PC-3 (cell line): ENCODE data around the gene UFC1. TPM values are rescaled to one million over a fixed set of nuclear protein-coding genes. Genes with fewer than 3 reads are reported as not detected.
A peak's percentile ranks its signal among the peaks of the same experiment; 100 is the strongest.

Experiments used
- ATAC-seq: fragments of 200-7000 bp; cut with Tn5 transposase; 2 replicates; pipeline ENCODE4 v1.9.1; 2020; ENCODE audit warnings: mild to moderate bottlenecking, moderate library complexity
- BruUV-seq: library from RNA; stranded (reverse); fragments of 400-500 nt; replicated peaks from 2 replicates; lab custom pipeline; 2021; lab: Mats Ljungman, UMichigan
- CTCF ChIA-PET: fragments of 300-600 bp; sonication (Branson Sonifier 250); formaldehyde crosslinking; loops from one replicate; lab custom pipeline; 2022; ENCODE audit warnings: antibody characterized with exemption; lab: Charles Lee
- POLR2A ChIA-PET: fragments of 300-600 bp; sonication (Branson Sonifier 250); formaldehyde crosslinking; loops from one replicate; lab custom pipeline; 2022; ENCODE audit warnings: antibody characterized with exemption; ENCODE audit not compliant: unreplicated experiment; lab: Charles Lee
- DNase-seq: peaks from one replicate; pipeline ENCODE4 v3.0.0-alpha.2; 2015
- H2AFZ ChIP-seq: fragments of 300-600 bp; sonication (generic); 2 replicates; pipeline ENCODE4 v1.6.0; 2016; ENCODE audit warnings: antibody characterized with exemption, low read length
- H3F3A ChIP-seq: fragments of 300-600 bp; sonication (generic); one replicate; pipeline ENCODE4 v1.6.0; 2017; ENCODE audit warnings: antibody characterized with exemption, low read length, control low read depth, mild to moderate bottlenecking; ENCODE audit not compliant: unreplicated experiment
- H3K27ac ChIP-seq: fragments of 300-600 bp; sonication (generic); 2 replicates; pipeline ENCODE4 v1.5.1; 2016; ENCODE audit warnings: mild to moderate bottlenecking, low read length
- H3K27me3 ChIP-seq: fragments of 300-600 bp; sonication (generic); 2 replicates; pipeline ENCODE4 v1.6.1; 2016; ENCODE audit warnings: low read length, mixed read lengths
- H3K36me3 ChIP-seq: fragments of 300-600 bp; sonication (generic); 2 replicates; pipeline ENCODE4 v1.6.1; 2016; ENCODE audit warnings: low read depth, mixed run types, low read length, mixed read lengths
- H3K4me1 ChIP-seq: fragments of 300-600 bp; sonication (generic); 2 replicates; pipeline ENCODE4 v1.5.1; 2016; ENCODE audit warnings: low read length; ENCODE audit not compliant: insufficient read depth
- H3K4me2 ChIP-seq: fragments of 300-600 bp; sonication (generic); 2 replicates; pipeline ENCODE4 v1.6.0; 2016; ENCODE audit warnings: low read length
- H3K4me3 ChIP-seq: fragments of 300-600 bp; sonication (generic); 2 replicates; pipeline ENCODE4 v1.5.1; 2016; ENCODE audit warnings: mild to moderate bottlenecking, low read length, mixed read lengths
- H3K79me2 ChIP-seq: fragments of 300-600 bp; sonication (generic); 2 replicates; pipeline ENCODE4 v1.6.1; 2017; ENCODE audit warnings: low read length, mixed read lengths
- H3K9ac ChIP-seq: fragments of 300-600 bp; sonication (generic); 2 replicates; pipeline ENCODE4 v1.6.0; 2016; ENCODE audit warnings: mild to moderate bottlenecking, low read length
- H3K9me2 ChIP-seq: fragments of 300-600 bp; sonication (generic); replicated peaks from 2 replicates; pipeline ENCODE4 v1.6.1; 2016; ENCODE audit warnings: mixed run types, low read length, mixed read lengths
- H3K9me3 ChIP-seq: fragments of 300-600 bp; sonication (generic); 2 replicates; pipeline ENCODE4 v1.6.1; 2016; ENCODE audit warnings: low read length, mixed read lengths
- H4K20me1 ChIP-seq: fragments of 300-600 bp; sonication (generic); 2 replicates; pipeline ENCODE4 v1.6.1; 2016; ENCODE audit warnings: low read length, mixed read lengths
- EZH2 ChIP-seq: fragments of 300-600 bp; sonication (generic); IDR thresholded peaks from one replicate; pipeline ENCODE4 v1.6.1; 2017; ENCODE audit warnings: antibody characterized with exemption, mild to moderate bottlenecking, low read length; ENCODE audit not compliant: unreplicated experiment
- EZH2phosphoT487 ChIP-seq: fragments of 300-600 bp; sonication (generic); IDR thresholded peaks from 2 replicates; pipeline ENCODE4 v1.6.1; 2018; ENCODE audit warnings: mild to moderate bottlenecking, antibody characterized with exemption, low read length, borderline replicate concordance
- intact Hi-C: fragments of 100-400 bp; cut with micrococcal nuclease; formaldehyde crosslinking; loops from 2 replicates; pipeline ENCODE4 v1.9.0; 2023
- total RNA-seq: library from RNA; depleted of rRNA; stranded (reverse); fragments of >200 nt; gene quantifications from 2 replicates; pipeline ENCODE4 v1.2.3, GENCODE V29; 2014
- TF ChIP-seq, protein P1 (sequence below): fragments of 300-600 bp; sonication (generic); conservative IDR thresholded peaks from 2 replicates; pipeline ENCODE4 v1.5.1; 2017; ENCODE audit warnings: antibody characterized with exemption, low read depth, mild to moderate bottlenecking, low read length

Gene UFC1
- total RNA-seq, 1 experiment from 2014 or later, result 113 TPM

DNA sequence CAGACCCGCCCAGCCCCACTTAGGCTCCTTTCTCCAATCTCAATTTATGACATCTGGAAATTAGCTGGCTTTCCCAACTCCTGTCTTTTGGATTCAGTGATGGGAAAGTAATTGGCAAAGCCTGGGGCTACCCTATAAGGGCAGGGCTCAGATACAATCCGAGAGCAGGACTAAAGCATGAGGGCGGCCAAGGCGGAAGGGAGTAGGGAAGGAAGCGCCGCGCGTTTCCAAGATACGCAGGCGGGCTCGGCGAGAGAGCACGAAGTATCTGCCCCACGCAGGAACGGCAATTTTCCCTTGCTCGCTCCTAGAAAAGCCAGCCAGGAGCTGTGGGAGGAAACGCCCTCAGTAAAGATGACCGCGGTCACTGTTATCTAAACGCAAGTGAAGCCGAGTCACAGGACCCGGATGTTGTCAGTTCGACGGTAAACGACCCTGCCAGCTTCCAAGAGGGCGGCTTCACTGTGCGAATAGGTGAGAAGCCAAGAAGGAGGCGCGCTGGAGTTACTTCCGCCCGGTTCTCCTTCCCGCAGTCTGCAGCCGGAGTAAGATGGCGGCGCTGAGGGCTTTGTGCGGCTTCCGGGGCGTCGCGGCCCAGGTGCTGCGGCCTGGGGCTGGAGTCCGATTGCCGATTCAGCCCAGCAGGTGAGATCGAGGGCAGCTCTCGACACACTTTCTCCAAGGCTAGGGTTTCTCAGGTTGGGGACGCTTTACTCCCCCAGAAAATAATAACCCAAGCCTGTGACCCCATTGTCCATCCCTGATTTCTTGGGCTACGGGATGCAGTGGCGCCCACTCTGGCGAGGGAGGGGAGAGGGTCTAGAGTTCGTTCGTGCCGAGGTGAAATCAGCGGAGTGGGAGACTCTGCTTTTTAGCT is 48.3 kb downstream of the UFC1 start, which contains the start of gene NDUFS2:
TSS of gene NDUFS2 (plus strand) at position 532 of the 877 bp plus-strand sequence. CDS start at position 551, 19 bp downstream.
- Histone ChIP-seq H3K79me2 (peaks cover 29% of the 10 kb centered on the region), H3K9me2 (no peaks in the 10 kb centered on the region), H3K4me3 (peak within 1 kb of the TSS; percentile 81), H4K20me1 (no peaks in the 10 kb centered on the region), H3K36me3 (peaks cover 23% of the 10 kb centered on the region; the same call in 1 of the 2 replicates), H3K27me3 (no peaks in the 10 kb centered on the region), H3K27ac (peak within 1 kb of the TSS; percentile 60), H3K9ac (peak within 1 kb of the TSS; percentile 90), H3K9me3 (no peaks in the 10 kb centered on the region), H3F3A (no peaks in the 10 kb centered on the region), H2AFZ (peak within 1 kb of the TSS; percentile 79), H3K4me1 (peaks cover 26% of the 10 kb centered on the region), H3K4me2 (peak within 1 kb of the TSS; percentile 85)
- ChIA-PET CTCF (interaction anchor here (1.1 to 2.0 kb wide), 2 partner anchors 20 to 24 kb away, joined by 3 to 13 read pairs; partner anchors contain the start of gene TOMM40L), POLR2A (interaction anchor here (0.6 to 1.0 kb wide), 4 partner anchors 181 to 230 kb away, joined by 4 to 11 read pairs (median 7); partner anchors contain the start of gene F11R)
- BruUV-seq, result no TSS peak
- peak; percentile 96 for ATAC-seq
- peak; percentile 99 for DNase-seq
- TF ChIP-seq, protein P1, sequence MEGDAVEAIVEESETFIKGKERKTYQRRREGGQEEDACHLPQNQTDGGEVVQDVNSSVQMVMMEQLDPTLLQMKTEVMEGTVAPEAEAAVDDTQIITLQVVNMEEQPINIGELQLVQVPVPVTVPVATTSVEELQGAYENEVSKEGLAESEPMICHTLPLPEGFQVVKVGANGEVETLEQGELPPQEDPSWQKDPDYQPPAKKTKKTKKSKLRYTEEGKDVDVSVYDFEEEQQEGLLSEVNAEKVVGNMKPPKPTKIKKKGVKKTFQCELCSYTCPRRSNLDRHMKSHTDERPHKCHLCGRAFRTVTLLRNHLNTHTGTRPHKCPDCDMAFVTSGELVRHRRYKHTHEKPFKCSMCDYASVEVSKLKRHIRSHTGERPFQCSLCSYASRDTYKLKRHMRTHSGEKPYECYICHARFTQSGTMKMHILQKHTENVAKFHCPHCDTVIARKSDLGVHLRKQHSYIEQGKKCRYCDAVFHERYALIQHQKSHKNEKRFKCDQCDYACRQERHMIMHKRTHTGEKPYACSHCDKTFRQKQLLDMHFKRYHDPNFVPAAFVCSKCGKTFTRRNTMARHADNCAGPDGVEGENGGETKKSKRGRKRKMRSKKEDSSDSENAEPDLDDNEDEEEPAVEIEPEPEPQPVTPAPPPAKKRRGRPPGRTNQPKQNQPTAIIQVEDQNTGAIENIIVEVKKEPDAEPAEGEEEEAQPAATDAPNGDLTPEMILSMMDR, result peak; percentile 59
- TF ChIP-seq EZH2, result no peak
- intact Hi-C loops, result loop anchor here (1.0 kb wide), 1 partner anchor 23 kb away; no protein-coding TSS in a partner anchor

DNA sequence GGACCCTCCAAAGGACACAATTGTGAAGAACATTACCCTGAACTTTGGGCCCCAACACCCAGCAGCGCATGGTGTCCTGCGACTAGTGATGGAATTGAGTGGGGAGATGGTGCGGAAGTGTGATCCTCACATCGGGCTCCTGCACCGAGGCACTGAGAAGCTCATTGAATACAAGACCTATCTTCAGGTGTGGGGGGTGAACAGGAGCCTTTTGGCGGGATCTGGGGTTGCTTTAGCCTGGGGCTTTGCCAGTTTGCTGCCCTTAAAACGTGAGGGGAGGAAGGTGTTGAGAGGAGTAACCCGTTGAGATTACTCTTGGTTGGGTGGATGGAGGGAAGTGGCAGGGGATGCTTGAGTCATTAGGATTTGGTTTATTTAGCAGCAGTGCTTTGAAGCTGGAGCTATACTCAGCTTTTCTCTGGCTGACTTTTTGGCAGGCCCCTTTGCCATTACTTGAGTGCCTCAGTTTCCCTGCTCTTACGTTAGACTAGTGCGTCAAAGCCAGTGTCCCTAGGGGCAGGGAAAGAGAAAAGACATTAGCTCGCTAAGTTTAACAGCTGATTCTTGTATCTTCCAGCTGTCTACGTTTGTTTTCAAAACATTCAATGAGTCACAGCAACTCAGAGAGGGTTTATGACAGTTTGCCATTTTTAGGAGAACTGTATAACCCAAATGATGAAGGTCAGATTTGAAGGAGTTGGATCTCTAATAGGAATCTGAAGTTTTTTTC is 52.8 kb downstream of the UFC1 start:
- peaks cover 48% of the 10 kb centered on the region for H3K36me3 ChIP-seq
- peaks cover 9% of the 10 kb centered on the region for H3K4me1 ChIP-seq
- ChIA-PET CTCF (interaction anchor here (0.8 kb wide), 1 partner anchor 19 kb away, joined by 3 read pairs; the partner anchor contains the start of gene TOMM40L), POLR2A (no interaction called here)
- peaks cover 29% of the 10 kb centered on the region for H3K79me2 ChIP-seq
- no TSS peak for BruUV-seq
- ATAC-seq (no peak), DNase-seq (no peak)
- intact Hi-C loops, result loop anchor here (5.0 kb wide), 1 partner anchor 166 kb away; no protein-coding TSS in a partner anchor
- no peak overlapping the region for H3K4me3 ChIP-seq
- TF ChIP-seq, protein P1, result no peak
- TF ChIP-seq EZH2 (no peak), EZH2phosphoT487 (no peak)
- H3K27me3 ChIP-seq, result no peaks in the 10 kb centered on the region
- H3F3A ChIP-seq, result peaks cover 3% of the 10 kb centered on the region
- no peak overlapping the region for H3K4me2 ChIP-seq
- H3K9me2 ChIP-seq, result no peaks in the 10 kb centered on the region
- H2AFZ ChIP-seq, result no peak overlapping the region
- H3K9ac ChIP-seq, result no peak overlapping the region
- H3K27ac ChIP-seq, result no peak overlapping the region
- H4K20me1 ChIP-seq, result no peaks in the 10 kb centered on the region
- no peaks in the 10 kb centered on the region for H3K9me3 ChIP-seq
